Bone marrow (tissue), 2 donors: ENCODE data around the gene METTL22.

Experiments
- DNase-seq, 2 donors: peaks; one replicate each; lab custom pipeline; 2025; lab: John Stamatoyannopoulos, UW

The METTL22 gene

GRCh38 chr16:8594149-8594666 is 27.3 kb upstream of the METTL22 start:
- DNase-seq: no peak

GRCh38 chr16:8595783-8596182 is 25.7 kb upstream of the METTL22 start:
- DNase-seq: no peak

- DNase-seq: no peak
Measured at GRCh38 chr16:8596581-8596980, 24.9 kb upstream of the METTL22 start.

GRCh38 chr16:8600144-8600775 is 21.2 kb upstream of the METTL22 start:
- DNase-seq: no peak

GRCh38 chr16:8605554-8605953 is 15.9 kb upstream of the METTL22 start:
- DNase-seq: no peak

- DNase-seq: no peak
Measured at GRCh38 chr16:8607214-8607613, 14.3 kb upstream of the METTL22 start.

- no peak for DNase-seq
Measured at GRCh38 chr16:8611122-8611521, 10.4 kb upstream of the METTL22 start.

- DNase-seq: no peak
Measured at GRCh38 chr16:8611886-8612600, 9.5 kb upstream of the METTL22 start.

- DNase-seq: no peak
Measured at GRCh38 chr16:8614435-8615029, 7.0 kb upstream of the METTL22 start.

- DNase-seq: no peak
Measured at GRCh38 chr16:8619671-8620370, 1.7 kb upstream of the METTL22 start.

- no peak for DNase-seq
Measured at GRCh38 chr16:8620535-8620934, 963 bp upstream of the METTL22 start.

GRCh38 chr16:8621222-8621571 is 301 bp upstream of the METTL22 start:
- no peak for DNase-seq

GRCh38 chr16:8622315-8622656 is 788 bp downstream of the METTL22 start:
- DNase-seq: no peak

- DNase-seq: no peak
Measured at GRCh38 chr16:8623634-8624033, 2.1 kb downstream of the METTL22 start.

GRCh38 chr16:8625491-8626087 is 4.1 kb downstream of the METTL22 start:
- no peak for DNase-seq

- no peak for DNase-seq
Measured at GRCh38 chr16:8626946-8627345, 5.4 kb downstream of the METTL22 start.

GRCh38 chr16:8627456-8627855 is 6.0 kb downstream of the METTL22 start:
- no peak for DNase-seq

GRCh38 chr16:8628981-8629725 is 7.7 kb downstream of the METTL22 start:
- DNase-seq: no peak

- no peak for DNase-seq
Measured at GRCh38 chr16:8630255-8630953, 8.9 kb downstream of the METTL22 start.

- no peak for DNase-seq
Measured at GRCh38 chr16:8631373-8631772, 9.9 kb downstream of the METTL22 start.
